D721Med (cell line): ENCODE data around the gene MEAF6.

Experiments
- DNase-seq: peaks from one replicate; pipeline ENCODE4 v3.0.0; 2011; ENCODE audit warnings: low spot score; ENCODE audit not compliant: insufficient read length
- FAIRE-seq: peaks from 2 replicates; lab custom pipeline; 2011; peaks lifted over from hg19 to GRCh38; lab: Jason Lieb, UNC
- TF ChIP-seq, protein P1 (sequence below): IDR thresholded peaks from 2 replicates; pipeline ENCODE4 v1.5.1; 2012; ENCODE audit warnings: mild to moderate bottlenecking, control low read depth; ENCODE audit not compliant: insufficient read depth; ENCODE audit errors: missing control alignments

The MEAF6 gene

DNA sequence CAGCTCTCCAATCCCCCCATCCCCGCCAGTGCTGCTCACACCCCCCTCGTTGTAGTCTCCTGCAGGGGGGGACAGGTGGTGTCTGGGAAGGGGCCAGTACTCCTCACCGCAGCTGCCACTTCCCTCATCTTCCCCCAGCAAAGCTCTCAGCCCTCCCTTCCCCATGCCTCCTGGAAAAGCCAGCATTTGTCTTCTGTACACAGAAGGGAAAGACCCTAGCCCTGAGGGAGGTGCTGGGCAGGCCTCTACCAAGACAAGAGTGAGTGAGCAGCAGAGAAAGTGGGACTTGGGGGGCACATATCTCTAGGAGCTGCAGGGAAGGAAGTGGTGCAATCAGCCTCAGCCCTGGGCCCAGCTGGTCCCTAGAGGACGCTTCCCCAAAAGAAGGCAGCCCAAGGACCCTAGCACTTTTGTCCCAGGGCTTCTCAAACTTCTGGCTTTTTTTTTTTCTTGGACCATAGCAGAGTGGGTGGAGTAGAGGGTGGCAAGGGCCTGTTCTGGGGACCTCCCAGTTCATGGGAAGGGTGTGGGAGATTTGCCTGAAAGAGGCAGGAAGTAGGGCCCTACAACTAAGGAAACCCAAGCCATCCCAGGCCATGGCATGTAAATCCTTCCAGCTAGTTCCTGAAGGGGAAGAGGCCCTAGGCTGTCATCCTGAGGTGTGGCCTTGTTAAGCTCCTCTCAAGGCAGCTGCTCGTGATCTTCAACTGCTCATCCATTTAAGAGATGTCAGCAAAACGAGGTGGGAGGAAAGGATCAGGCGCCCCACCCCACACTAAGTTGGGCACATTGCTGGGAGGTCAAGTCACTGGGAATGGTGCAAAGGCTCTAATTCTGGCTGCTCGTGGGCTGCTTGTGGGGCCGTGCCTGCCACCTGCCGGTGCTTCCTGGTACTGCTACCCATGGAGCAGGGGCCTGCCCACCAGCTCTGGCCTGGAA is 27.6 kb downstream of the MEAF6 start:
- TF ChIP-seq, protein P1, sequence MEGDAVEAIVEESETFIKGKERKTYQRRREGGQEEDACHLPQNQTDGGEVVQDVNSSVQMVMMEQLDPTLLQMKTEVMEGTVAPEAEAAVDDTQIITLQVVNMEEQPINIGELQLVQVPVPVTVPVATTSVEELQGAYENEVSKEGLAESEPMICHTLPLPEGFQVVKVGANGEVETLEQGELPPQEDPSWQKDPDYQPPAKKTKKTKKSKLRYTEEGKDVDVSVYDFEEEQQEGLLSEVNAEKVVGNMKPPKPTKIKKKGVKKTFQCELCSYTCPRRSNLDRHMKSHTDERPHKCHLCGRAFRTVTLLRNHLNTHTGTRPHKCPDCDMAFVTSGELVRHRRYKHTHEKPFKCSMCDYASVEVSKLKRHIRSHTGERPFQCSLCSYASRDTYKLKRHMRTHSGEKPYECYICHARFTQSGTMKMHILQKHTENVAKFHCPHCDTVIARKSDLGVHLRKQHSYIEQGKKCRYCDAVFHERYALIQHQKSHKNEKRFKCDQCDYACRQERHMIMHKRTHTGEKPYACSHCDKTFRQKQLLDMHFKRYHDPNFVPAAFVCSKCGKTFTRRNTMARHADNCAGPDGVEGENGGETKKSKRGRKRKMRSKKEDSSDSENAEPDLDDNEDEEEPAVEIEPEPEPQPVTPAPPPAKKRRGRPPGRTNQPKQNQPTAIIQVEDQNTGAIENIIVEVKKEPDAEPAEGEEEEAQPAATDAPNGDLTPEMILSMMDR: peak; percentile 71
- no peak for FAIRE-seq
- no peak for DNase-seq

DNA sequence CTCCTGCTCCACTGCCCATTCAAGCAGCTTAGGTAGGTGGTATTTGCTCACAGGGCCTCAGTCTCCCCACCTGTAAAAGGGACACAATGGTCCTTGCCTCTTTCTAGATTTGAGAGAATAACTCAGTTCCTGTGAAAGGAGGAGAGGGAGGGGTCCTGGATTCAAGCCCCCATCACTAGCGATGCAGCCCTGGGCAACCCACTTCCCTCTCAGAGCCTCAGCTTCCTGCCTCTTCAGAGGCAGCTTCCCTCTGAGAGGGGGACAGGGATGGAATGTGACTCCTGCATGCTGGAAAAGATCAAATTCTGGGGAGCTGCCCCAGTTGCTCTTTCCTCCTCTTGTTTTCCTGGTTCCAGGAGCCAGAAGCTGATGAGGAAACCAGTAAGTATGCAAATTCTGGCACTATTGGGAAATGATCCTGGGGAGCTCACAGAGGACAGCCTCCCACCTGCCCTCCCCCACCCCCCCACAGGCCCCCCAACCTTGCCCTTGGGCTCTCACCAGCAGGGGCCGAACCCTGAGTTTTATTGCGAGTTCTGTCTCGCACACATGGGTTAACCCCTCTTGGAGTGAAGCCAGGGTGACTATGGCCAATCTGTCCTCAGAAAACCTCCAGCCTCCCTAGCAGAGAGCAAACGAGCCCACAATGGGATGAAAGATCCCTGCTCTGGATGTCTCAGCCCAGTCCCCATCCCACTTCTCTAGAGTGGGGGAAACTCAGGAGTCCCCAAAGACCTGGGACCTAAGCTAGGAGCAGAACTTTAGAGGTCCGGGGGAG is 28.5 kb downstream of the MEAF6 start:
- TF ChIP-seq, protein P1: no peak
- FAIRE-seq: no peak
- no peak for DNase-seq

DNA sequence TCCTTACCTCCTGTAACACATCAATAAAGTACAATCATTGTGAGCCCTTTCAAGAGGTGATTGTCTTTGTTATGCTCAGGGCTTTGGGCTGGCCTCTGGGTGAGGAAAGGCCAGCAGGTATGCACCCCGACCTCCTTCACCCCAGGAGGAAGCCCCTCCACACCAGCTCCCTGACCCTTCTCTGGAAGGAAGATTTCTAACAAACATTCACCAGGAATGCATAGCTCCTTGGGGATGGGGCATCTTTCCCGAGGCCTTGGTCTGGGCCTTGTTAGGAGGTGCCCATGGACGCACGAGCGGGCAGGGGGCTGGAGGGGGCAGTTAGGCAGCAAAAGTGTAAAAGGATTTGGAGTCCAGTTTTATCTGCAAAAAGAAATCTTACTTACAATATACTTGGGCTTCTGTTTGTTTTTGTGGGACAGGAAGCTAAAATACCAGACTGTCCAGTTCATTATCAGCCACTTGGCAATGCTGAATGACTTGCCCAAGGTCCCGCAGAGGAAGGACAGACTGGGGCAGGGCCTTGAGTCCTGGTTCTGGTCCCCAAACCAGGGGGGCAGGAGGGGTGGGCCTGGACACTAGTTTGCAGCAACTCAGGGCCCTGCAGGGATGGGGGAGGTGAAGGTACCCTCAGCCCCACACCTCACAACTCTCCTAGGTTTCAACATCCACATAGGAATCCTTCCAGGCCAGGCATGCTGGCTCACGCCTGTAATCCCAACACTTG is 30.1 kb downstream of the MEAF6 start:
- FAIRE-seq (no peak), DNase-seq (no peak)
- TF ChIP-seq, protein P1: no peak

DNA sequence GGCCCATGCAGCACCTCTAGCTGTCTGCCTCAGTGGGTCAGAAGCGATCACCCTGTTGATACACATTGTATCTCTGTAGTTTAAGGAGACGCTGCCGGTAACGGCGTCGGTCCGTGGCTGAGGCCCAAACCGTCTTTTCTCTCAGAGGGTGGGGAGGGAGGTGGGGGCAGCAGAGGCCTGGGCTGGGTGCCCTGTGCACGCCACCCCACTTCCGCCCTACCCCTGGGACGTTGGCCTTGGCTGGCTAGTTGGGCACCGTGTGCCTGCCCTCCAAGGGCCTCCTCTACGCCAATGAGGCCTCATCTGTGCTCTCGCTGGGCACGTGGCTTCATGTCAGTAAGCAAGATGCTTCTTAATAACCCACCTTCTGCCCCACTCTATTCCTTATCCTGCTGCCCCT is 30.8 kb downstream of the MEAF6 start:
- TF ChIP-seq, protein P1: no peak
- no peak for DNase-seq
- FAIRE-seq: no peak

DNA sequence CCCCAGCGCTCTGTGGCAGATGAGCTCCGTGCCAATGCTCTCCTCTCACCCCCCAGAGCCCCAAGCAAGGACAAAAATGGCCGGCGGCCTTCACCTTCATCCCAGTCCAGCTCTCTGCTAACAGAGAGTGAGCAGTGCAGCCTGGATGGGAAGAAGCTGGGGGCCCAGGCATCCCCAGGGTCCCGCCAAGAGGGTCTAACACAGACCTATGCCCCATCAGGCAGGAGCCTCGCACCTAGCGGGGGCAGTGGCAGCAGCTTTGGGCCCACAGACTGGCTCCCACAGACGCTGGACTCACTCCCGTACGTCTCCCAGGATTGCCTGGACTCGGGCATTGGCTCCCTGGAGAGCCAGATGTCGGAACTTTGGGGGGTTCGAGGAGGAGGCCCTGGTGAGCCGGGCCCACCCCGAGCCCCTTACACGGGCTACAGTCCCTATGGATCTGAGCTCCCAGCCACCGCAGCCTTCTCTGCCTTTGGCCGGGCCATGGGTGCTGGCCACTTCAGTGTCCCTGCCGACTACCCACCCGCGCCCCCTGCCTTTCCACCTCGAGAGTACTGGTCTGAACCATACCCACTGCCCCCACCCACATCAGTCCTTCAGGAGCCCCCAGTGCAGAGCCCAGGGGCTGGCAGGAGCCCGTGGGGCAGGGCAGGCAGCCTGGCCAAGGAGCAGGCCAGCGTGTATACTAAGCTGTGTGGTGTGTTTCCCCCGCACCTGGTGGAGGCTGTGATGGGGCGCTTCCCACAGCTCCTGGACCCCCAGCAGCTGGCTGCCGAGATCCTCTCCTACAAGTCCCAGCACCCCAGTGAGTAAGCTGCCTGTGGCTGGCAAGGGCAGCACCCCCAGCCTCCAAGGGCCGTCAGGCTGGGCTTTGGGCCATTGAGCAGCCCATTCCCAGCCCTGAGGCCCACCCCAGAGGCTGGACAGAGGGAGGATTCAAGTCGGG is 31.5 kb downstream of the MEAF6 start:
- DNase-seq: no peak
- TF ChIP-seq, protein P1: no peak
- FAIRE-seq: no peak
